ENCODE measurements around the gene PTAFR. TPM values are rescaled to one million over a fixed set of nuclear protein-coding genes. Genes with fewer than 3 reads are reported as not detected.

PTAFR gene
- total RNA-seq, 4 donors from 2014 or later: 2.0 to 51.7 (median 4.2) TPM

DNA sequence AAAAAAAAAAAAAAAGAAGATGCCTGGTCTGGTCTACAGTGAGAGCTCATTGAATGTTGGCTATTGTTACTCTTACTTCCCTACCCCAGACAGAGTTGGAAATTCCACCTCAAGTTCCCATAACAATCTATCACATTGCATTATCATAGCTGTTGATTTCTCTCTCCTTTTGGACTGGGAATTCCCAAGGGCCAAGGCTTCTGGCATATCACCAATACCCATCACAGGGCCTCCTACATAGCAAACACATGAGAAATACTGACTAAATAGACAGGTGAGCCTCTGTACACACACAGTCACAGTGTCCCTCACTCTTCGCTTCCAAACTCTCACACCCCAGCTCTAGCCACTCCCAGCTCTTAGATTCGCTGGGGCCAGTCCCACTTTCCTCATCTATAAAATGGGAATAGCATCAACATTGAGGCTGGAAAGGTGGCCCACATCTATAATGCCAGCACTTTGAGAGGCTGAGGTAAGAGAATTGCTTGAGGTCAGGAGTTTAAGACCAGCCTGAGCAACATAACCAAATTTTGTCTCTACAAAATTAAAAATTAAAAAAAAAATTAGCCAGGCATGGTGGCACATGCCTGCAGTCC is 6.4 kb downstream of the PTAFR start:
- H3K36me3 ChIP-seq: no peaks in the 10 kb centered on the region
- DNase-seq: no peak
- H3K27me3 ChIP-seq: no peaks in the 10 kb centered on the region
- intact Hi-C loops (cut with DNase I; ENCODE audit: low total_unique reads) (no loop called here), in situ Hi-C loops (cut with MboI; ENCODE audit: low pct_ligation_motif_present in 1 of 4, low pct_unique_long_range_greater_than_20kb in 1 of 4, low sequenced_read_pairs in 3 of 4) (no loop called here)
- peaks cover 0 to 4% of the 10 kb centered on the region in 2 donors for H3K9me3 ChIP-seq
- peaks cover 0 to 57% (median 29%) of the 10 kb centered on the region in 4 donors for H3K4me1 ChIP-seq
- 63% methylated on average over 2 of the region's 2 CpGs; no CpG with 5 or more reads in 1 of the 2 donors for WGBS, 2 donors (ENCODE audit: low coverage in 1 of 2)
- TF ChIP-seq POLR2AphosphoS5 (IDR thresholded peaks at IDR 0.05): no peak
- no peak for TF ChIP-seq POLR2A (IDR thresholded peaks at IDR 0.05)
- TF ChIP-seq, protein P1, sequence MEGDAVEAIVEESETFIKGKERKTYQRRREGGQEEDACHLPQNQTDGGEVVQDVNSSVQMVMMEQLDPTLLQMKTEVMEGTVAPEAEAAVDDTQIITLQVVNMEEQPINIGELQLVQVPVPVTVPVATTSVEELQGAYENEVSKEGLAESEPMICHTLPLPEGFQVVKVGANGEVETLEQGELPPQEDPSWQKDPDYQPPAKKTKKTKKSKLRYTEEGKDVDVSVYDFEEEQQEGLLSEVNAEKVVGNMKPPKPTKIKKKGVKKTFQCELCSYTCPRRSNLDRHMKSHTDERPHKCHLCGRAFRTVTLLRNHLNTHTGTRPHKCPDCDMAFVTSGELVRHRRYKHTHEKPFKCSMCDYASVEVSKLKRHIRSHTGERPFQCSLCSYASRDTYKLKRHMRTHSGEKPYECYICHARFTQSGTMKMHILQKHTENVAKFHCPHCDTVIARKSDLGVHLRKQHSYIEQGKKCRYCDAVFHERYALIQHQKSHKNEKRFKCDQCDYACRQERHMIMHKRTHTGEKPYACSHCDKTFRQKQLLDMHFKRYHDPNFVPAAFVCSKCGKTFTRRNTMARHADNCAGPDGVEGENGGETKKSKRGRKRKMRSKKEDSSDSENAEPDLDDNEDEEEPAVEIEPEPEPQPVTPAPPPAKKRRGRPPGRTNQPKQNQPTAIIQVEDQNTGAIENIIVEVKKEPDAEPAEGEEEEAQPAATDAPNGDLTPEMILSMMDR (IDR thresholded peaks at IDR 0.05): no peak
- TF ChIP-seq EP300 (IDR thresholded peaks at IDR 0.05; ENCODE audit: low read depth): no peak
- H3K4me3 ChIP-seq: no peak overlapping the region
- no peak overlapping the region for H3K27ac ChIP-seq

- TF ChIP-seq POLR2AphosphoS5 (IDR thresholded peaks at IDR 0.05): no peak
- TF ChIP-seq EP300 (IDR thresholded peaks at IDR 0.05; ENCODE audit: low read depth): no peak
- TF ChIP-seq, protein P1 (IDR thresholded peaks at IDR 0.05): no peak
- no peak for TF ChIP-seq POLR2A (IDR thresholded peaks at IDR 0.05)
- in situ Hi-C loops (cut with MboI; ENCODE audit: low pct_ligation_motif_present in 1 of 4, low pct_unique_long_range_greater_than_20kb in 1 of 4, low sequenced_read_pairs in 3 of 4): no loop called here
- WGBS, 2 donors (ENCODE audit: low coverage in 1 of 2): 57% methylated on average over 4 of the region's 4 CpGs; no CpG with 5 or more reads in 1 of the 2 donors
- no peaks in the 10 kb centered on the region for H3K27me3 ChIP-seq
- H3K4me3 ChIP-seq: no peak overlapping the region
- DNase-seq: no peak
- peaks cover 4 to 31% (median 11%) of the 10 kb centered on the region in 4 donors for H3K4me1 ChIP-seq
- intact Hi-C loops (cut with DNase I; ENCODE audit: low total_unique reads): no loop called here
- H3K36me3 ChIP-seq: no peaks in the 10 kb centered on the region
- H3K27ac ChIP-seq: peak overlapping the region; percentile 8 to 41 (median 30)
- peaks cover 0 to 4% of the 10 kb centered on the region in 2 donors for H3K9me3 ChIP-seq
Observed at GRCh38 chr1:28163496-28164161, 12.9 kb downstream of the PTAFR start.

DNA sequence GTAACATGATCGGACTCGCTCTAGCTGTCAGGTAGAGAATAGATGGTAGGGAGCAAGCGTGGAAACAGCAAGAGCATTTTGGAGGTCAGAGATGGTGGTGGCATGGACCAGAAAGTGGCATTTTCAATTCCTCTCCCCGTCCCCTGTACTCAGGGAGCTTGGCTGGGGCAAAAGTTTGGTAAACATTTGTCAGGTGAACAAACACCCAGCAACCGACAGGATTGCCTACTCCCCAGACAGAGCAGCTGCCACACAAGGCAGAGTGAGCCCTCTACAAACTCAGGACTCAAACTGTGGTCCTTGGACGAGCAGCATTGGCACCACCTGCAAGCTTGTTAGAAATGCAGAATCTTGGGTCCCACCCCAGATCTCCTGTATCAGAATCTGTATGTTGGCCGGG is 14.3 kb downstream of the PTAFR start:
- Histone ChIP-seq H3K4me1 (peaks cover 4 to 31% (median 10%) of the 10 kb centered on the region in 4 donors), H3K4me3 (no peak overlapping the region), H3K36me3 (no peaks in the 10 kb centered on the region), H3K9me3 (peaks cover 0 to 4% of the 10 kb centered on the region in 2 donors), H3K27ac (peak overlapping the region in 2 of 4 donors; percentile 15 to 60), H3K27me3 (no peaks in the 10 kb centered on the region)
- intact Hi-C loops (cut with DNase I; ENCODE audit: low total_unique reads): no loop called here
- no peak for TF ChIP-seq EP300 (IDR thresholded peaks at IDR 0.05; ENCODE audit: low read depth)
- TF ChIP-seq, protein P1 (IDR thresholded peaks at IDR 0.05): no peak
- no peak for TF ChIP-seq POLR2A (IDR thresholded peaks at IDR 0.05)
- no peak for TF ChIP-seq POLR2AphosphoS5 (IDR thresholded peaks at IDR 0.05)
- WGBS, 2 donors (ENCODE audit: low coverage in 1 of 2): 82 to 100% methylated on average over 2 to 6 of the region's 7 CpGs
- DNase-seq: no peak
- in situ Hi-C loops (cut with MboI; ENCODE audit: low pct_ligation_motif_present in 1 of 4, low pct_unique_long_range_greater_than_20kb in 1 of 4, low sequenced_read_pairs in 3 of 4): no loop called here

DNA sequence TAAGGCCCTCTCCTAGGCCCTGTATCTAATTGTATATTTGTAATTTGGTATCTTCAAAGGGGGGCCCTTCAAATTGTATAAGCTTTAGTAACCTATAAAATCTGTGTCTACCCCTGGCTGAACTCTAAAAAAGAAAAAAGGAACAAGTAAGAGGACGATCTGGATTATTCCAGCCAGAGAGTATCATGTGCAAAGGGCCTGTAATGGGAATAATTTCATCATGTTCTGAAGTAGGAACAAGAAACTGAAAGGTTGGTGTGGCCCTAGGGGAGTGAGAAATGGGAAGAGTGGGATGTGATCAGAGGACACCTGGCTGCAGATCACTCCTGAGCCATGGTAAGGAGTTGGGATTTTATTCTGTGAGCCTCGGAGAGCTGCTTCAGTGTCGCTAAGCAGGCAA is 14.7 kb downstream of the PTAFR start:
- Histone ChIP-seq H3K9me3 (peaks cover 0 to 4% of the 10 kb centered on the region in 2 donors), H3K27me3 (no peaks in the 10 kb centered on the region), H3K36me3 (no peaks in the 10 kb centered on the region), H3K27ac (peak overlapping the region in 3 of 4 donors; percentile 15 to 60 (median 39)), H3K4me1 (peaks cover 4 to 31% (median 10%) of the 10 kb centered on the region in 4 donors), H3K4me3 (no peak overlapping the region)
- TF ChIP-seq, protein P1 (IDR thresholded peaks at IDR 0.05): no peak
- no peak for TF ChIP-seq POLR2AphosphoS5 (IDR thresholded peaks at IDR 0.05)
- no peak for TF ChIP-seq EP300 (IDR thresholded peaks at IDR 0.05; ENCODE audit: low read depth)
- TF ChIP-seq POLR2A (IDR thresholded peaks at IDR 0.05): no peak
- in situ Hi-C loops (cut with MboI; ENCODE audit: low pct_ligation_motif_present in 1 of 4, low pct_unique_long_range_greater_than_20kb in 1 of 4, low sequenced_read_pairs in 3 of 4) (no loop called here), intact Hi-C loops (cut with DNase I; ENCODE audit: low total_unique reads) (no loop called here)
- WGBS, 2 donors (ENCODE audit: low coverage in 1 of 2): 78 to 91% methylated on average over 3 of the region's 3 CpGs
- DNase-seq: no peak
